ENCODE data around the gene SLC39A11.
"Not testable (repeated sequence)": the region's sequence is repeated elsewhere in the genome, so short reads cannot be mapped to it uniquely, and the experiment has no call there.

SLC39A11 gene

DNA sequence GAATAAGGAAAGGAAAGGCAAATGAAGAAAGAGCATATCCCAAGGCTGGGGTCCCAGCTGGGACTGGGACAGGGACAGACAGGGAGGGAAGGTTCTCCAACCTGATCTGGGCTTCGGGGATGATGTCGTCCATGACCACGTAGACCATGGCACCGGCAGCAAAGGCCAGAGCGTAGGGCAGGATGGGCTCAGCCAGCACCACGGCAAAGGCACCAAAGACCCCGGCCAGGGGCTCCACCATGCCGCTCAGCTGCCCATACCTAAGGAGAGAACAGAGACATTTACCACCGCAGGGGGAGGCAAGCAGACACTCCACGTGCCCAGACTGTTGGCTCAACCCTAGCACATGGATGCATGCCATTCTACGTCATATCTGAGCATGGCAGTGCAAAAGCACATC is 443.8 kb downstream of the SLC39A11 start:
- Histone ChIP-seq H3K36me3 (ENCODE audit: control insufficient read depth, insufficient read depth, low read length) (no peaks in the 10 kb centered on the region), H3K4me1 (ENCODE audit: control insufficient read depth, insufficient read depth, low read length) (no peaks in the 10 kb centered on the region), H3K27me3 (ENCODE audit: control insufficient read depth, insufficient read depth, low read length) (no peaks in the 10 kb centered on the region), H3K9ac (ENCODE audit: low read depth, low read length) (no peak overlapping the region), H3K4me3 (ENCODE audit: low read depth, low read length) (no peak overlapping the region), H3K27ac (ENCODE audit: low read depth, low read length) (no peak overlapping the region), H3K9me3 (ENCODE audit: control insufficient read depth, insufficient read depth, low read length) (no peaks in the 10 kb centered on the region)

DNA sequence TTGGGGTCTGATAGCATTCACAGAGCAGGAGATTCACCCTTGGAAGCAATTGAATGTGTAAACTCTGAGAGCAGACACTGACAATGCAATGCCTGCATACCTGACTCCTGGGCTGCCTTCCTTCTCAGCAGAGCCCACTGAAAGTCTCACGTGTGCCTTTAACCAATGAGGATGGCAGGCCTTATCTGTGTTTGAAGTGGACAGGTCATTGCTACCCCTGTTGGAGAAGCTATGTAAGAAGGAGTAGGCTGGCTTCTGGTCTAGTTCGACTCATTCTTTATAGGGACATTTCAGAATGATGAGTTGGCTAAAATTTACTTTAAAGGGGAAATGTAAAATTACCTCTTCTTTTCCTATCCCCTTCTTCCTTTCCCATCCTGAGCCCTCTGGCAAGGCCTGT is 446.3 kb downstream of the SLC39A11 start:
- H3K27me3 ChIP-seq (ENCODE audit: control insufficient read depth, insufficient read depth, low read length), result no peaks in the 10 kb centered on the region

DNA sequence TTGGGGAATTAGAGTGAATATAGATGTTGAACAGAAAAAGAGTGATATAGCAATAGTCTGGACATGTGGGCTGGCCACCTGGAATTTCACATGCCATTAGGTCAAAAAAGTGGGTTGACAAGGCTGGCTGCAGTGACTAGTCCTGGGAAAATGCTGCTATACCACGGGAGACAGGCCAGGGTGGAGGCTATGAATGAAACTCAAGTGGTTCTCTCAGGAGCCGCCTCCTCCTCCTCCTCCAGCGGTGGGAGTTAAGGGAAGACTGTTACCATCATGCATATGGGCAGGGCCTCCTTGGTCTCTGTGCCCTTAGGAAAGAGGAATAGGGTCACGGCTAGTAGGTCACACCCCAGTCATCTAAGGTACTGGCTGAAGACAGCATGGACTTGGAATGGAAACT is 448.0 kb downstream of the SLC39A11 start:
- H3K27me3 ChIP-seq (ENCODE audit: control insufficient read depth, insufficient read depth, low read length), result no peaks in the 10 kb centered on the region
- no peaks in the 10 kb centered on the region for H3K4me1 ChIP-seq (ENCODE audit: control insufficient read depth, insufficient read depth, low read length)
- H3K9me3 ChIP-seq (ENCODE audit: control insufficient read depth, insufficient read depth, low read length), result no peaks in the 10 kb centered on the region
- H3K9ac ChIP-seq (ENCODE audit: low read depth, low read length), result no peak overlapping the region
- H3K4me3 ChIP-seq (ENCODE audit: low read depth, low read length), result no peak overlapping the region
- no peaks in the 10 kb centered on the region for H3K36me3 ChIP-seq (ENCODE audit: control insufficient read depth, insufficient read depth, low read length)
- H3K27ac ChIP-seq (ENCODE audit: low read depth, low read length), result no peak overlapping the region

More for the DNA sequence above, 446.3 kb downstream of the SLC39A11 start:
- H3K9ac ChIP-seq (ENCODE audit: low read depth, low read length), result no peak overlapping the region
- H3K9me3 ChIP-seq (ENCODE audit: control insufficient read depth, insufficient read depth, low read length), result no peaks in the 10 kb centered on the region
- H3K4me3 ChIP-seq (ENCODE audit: low read depth, low read length), result no peak overlapping the region
- H3K27ac ChIP-seq (ENCODE audit: low read depth, low read length), result no peak overlapping the region
- no peaks in the 10 kb centered on the region for H3K4me1 ChIP-seq (ENCODE audit: control insufficient read depth, insufficient read depth, low read length)
- H3K36me3 ChIP-seq (ENCODE audit: control insufficient read depth, insufficient read depth, low read length), result no peaks in the 10 kb centered on the region

DNA sequence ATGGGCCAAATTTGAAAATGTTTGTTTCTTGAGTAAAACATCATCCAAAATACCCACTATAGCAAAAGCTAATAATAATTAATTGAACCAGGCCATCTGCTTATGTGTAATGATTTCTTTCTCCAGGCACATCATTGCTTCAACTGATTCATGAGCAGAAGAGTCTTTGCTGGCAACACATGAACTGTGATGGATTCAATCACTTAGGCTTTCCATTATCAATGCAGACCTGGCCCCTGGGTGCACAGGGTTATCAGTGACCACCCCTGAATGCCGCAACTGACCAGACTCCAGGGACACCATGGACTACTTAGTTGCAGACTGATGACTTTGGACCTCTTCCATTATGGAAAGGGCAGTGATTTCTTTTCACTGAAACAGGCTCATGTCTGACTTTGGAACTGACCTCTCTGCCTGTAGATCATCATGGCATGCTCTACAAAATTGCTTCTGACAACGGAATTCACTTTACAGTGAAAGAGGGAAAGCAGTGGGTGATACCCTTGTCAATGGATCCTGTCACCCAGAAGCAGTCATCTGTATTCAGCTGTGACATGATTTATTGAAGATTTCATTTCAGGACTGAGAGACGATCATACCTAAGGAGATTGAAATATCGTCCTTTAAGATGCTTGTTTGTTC is 448.8 kb downstream of the SLC39A11 start:
- H3K4me3 ChIP-seq (ENCODE audit: low read depth, low read length), result no peak overlapping the region
- no peaks in the 10 kb centered on the region for H3K36me3 ChIP-seq (ENCODE audit: control insufficient read depth, insufficient read depth, low read length)
- H3K27me3 ChIP-seq (ENCODE audit: control insufficient read depth, insufficient read depth, low read length), result no peaks in the 10 kb centered on the region
- no peaks in the 10 kb centered on the region for H3K9me3 ChIP-seq (ENCODE audit: control insufficient read depth, insufficient read depth, low read length)
- H3K27ac ChIP-seq (ENCODE audit: low read depth, low read length), result no peak overlapping the region
- H3K4me1 ChIP-seq (ENCODE audit: control insufficient read depth, insufficient read depth, low read length), result no peaks in the 10 kb centered on the region
- H3K9ac ChIP-seq (ENCODE audit: low read depth, low read length), result no peak overlapping the region

DNA sequence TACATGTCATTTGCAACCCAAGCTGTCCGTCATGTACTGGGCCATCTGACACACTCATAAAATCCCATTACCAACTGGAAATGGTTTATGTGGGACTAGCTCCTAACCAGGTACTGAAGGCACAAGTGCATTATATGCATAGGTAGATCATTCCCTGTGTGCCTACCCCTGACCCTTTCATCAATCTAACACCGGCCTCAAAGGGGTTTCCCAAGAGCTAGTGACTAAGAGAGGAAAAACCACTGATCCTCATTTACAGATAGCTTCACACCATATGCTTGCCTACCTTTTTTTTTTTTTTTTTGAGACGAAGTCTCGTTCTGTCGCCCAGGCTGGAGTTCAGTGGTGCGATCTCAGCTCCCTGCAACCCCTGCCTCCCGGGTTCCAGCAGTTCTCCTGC is 449.8 kb downstream of the SLC39A11 start:
- Histone ChIP-seq H3K9me3 (ENCODE audit: control insufficient read depth, insufficient read depth, low read length) (no peaks in the 10 kb centered on the region), H3K36me3 (ENCODE audit: control insufficient read depth, insufficient read depth, low read length) (no peaks in the 10 kb centered on the region), H3K4me3 (ENCODE audit: low read depth, low read length) (no peak overlapping the region), H3K27me3 (ENCODE audit: control insufficient read depth, insufficient read depth, low read length) (no peaks in the 10 kb centered on the region), H3K27ac (ENCODE audit: low read depth, low read length) (no peak overlapping the region), H3K9ac (ENCODE audit: low read depth, low read length) (no peak overlapping the region), H3K4me1 (ENCODE audit: control insufficient read depth, insufficient read depth, low read length) (no peaks in the 10 kb centered on the region)

DNA sequence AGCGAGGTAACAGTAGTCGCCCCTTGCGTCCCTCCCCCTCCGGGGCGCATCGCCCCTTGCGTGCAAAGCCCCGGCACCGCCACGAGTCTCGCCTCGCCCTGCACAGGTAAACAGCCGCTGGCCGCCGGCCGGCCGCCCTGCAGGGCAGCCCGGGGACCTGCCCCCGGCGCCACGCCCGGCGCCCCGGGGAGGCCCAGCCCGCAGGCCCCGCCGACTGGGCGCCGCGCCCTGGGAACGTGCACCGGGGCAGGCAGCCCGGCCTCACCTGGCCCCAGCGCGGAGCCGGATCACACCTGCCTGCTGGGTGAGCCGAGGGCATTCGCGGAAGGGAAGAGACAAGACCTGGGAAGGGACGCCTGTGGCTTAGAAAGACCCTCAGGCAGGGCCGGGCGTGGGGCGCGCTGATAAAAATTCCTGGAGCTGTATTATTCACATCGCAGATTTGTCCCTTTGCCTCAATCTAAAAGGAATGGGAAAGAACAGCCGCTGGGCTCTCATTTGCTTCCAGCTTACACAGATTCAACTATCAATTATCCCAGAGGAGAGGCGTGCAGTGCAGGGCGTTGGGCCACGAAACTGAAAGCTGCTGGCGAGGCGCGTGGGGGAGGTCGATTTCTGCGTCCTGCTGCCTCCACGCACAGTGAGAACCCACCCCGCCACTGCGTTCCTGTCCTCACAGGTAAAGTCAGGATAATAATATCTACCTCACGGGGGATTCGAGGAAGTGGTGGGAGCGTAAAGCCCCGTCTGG is 451.9 kb downstream of the SLC39A11 start:
- H3K27ac ChIP-seq (ENCODE audit: low read depth, low read length), result no peak overlapping the region
- no peak overlapping the region for H3K4me3 ChIP-seq (ENCODE audit: low read depth, low read length)

DNA sequence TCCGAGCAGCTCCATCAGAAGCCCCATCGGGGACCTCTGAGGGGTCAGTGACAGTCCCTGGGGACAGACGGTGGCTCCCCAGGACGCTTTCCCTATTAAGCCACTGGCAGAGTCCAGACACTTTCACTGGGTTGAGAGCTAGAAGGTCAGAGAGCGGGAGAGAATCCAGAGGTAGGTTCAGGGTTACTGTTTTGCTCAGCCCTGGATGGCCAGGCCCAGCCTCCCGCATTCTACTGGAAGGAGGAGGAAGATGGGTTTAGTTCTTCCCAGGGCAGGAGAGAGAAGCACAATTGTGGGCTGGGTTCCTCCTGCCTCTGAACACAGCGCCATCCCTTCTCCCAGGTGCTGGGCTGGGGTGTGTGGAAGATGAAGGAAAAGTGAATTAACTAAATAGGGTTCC is 452.8 kb downstream of the SLC39A11 start:
- Histone ChIP-seq H3K9ac (ENCODE audit: low read depth, low read length) (no peak overlapping the region), H3K4me3 (ENCODE audit: low read depth, low read length) (no peak overlapping the region), H3K27me3 (ENCODE audit: control insufficient read depth, insufficient read depth, low read length) (no peaks in the 10 kb centered on the region), H3K36me3 (ENCODE audit: control insufficient read depth, insufficient read depth, low read length) (no peaks in the 10 kb centered on the region), H3K27ac (ENCODE audit: low read depth, low read length) (no peak overlapping the region), H3K4me1 (ENCODE audit: control insufficient read depth, insufficient read depth, low read length) (no peaks in the 10 kb centered on the region), H3K9me3 (ENCODE audit: control insufficient read depth, insufficient read depth, low read length) (no peaks in the 10 kb centered on the region)

More for the DNA sequence above, 451.9 kb downstream of the SLC39A11 start:
- H3K36me3 ChIP-seq (ENCODE audit: control insufficient read depth, insufficient read depth, low read length), result no peaks in the 10 kb centered on the region
- H3K9ac ChIP-seq (ENCODE audit: low read depth, low read length), result no peak overlapping the region
- no peaks in the 10 kb centered on the region for H3K4me1 ChIP-seq (ENCODE audit: control insufficient read depth, insufficient read depth, low read length)
- H3K9me3 ChIP-seq (ENCODE audit: control insufficient read depth, insufficient read depth, low read length), result no peaks in the 10 kb centered on the region
- H3K27me3 ChIP-seq (ENCODE audit: control insufficient read depth, insufficient read depth, low read length), result no peaks in the 10 kb centered on the region

DNA sequence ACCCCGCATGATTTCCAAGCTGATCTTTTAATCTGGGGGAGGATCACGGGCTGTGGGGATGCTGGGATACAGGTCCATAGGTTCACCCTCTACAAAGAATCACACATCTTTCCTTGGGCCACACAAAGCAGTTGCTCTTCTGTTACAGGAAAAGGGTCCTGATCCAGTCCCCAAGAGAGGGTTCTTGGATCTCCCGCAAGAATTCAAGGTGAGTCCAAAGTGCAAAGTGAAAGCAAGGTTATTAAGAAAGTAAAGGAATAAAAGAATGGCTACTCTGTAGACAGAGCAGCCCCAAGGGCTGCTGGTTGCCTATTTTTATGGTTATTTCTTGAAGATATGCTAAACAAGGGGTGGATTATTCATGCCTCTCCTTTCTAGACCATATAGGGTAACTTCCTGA is 453.6 kb downstream of the SLC39A11 start:
- H3K4me3 ChIP-seq (ENCODE audit: low read depth, low read length); H3K27ac ChIP-seq (ENCODE audit: low read depth, low read length); H3K9ac ChIP-seq (ENCODE audit: low read depth, low read length); H3K36me3 ChIP-seq (ENCODE audit: control insufficient read depth, insufficient read depth, low read length); H3K4me1 ChIP-seq (ENCODE audit: control insufficient read depth, insufficient read depth, low read length); H3K27me3 ChIP-seq (ENCODE audit: control insufficient read depth, insufficient read depth, low read length); H3K9me3 ChIP-seq (ENCODE audit: control insufficient read depth, insufficient read depth, low read length): not testable (repeated sequence)

DNA sequence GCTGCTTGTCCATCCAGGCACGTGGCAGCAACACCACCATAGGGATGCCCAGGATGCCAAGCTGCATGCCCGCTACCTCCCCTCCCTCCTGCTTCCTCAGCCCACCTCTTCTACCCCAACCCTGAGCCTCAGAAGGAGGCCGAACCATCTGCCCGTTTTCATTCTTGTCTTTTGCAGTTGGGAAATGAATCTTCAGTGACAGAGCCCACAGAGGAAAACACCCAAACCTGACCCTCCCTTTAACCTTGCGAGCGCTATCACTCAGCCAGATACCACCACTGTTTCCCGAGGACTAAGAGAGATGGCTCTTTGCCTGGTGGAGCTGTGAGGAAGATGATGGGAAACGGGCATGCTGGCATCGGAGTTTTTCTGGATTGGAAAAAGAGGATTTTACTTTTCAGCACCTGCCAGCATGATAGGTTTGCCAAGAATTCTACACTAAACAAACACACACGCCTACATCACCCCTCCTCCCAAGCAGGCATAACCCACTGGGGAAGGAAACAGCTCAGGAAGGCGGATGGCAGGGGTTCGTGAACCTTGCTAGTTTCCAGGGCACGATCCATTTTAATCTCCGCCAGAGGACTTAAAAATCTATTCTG is 457.4 kb downstream of the SLC39A11 start:
- Histone ChIP-seq H3K9ac (ENCODE audit: low read depth, low read length) (no peak overlapping the region), H3K27ac (ENCODE audit: low read depth, low read length) (no peak overlapping the region), H3K4me1 (ENCODE audit: control insufficient read depth, insufficient read depth, low read length) (no peaks in the 10 kb centered on the region), H3K9me3 (ENCODE audit: control insufficient read depth, insufficient read depth, low read length) (no peaks in the 10 kb centered on the region), H3K36me3 (ENCODE audit: control insufficient read depth, insufficient read depth, low read length) (no peaks in the 10 kb centered on the region), H3K4me3 (ENCODE audit: low read depth, low read length) (no peak overlapping the region), H3K27me3 (ENCODE audit: control insufficient read depth, insufficient read depth, low read length) (no peaks in the 10 kb centered on the region)

DNA sequence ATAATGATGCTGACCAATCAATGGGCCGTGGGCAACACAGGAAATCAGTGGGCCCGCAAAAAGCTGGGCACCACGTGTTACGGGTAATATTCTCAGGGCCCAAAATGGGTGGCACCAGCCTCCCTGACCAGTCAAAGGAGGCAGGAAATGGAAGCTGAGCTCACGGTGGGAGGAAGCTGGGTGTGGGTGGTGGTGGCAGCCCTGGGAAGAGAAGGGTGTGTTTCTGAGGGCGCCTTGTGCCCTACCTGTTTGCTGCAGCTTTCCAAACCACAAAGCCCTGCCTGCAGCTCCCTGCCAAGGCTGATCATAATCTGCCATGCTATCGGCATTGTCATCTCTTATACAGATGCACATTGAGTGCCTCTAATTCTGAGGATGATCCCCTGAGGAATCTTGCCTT is 457.9 kb downstream of the SLC39A11 start:
- no peak overlapping the region for H3K4me3 ChIP-seq (ENCODE audit: low read depth, low read length)
- no peak overlapping the region for H3K9ac ChIP-seq (ENCODE audit: low read depth, low read length)
- H3K36me3 ChIP-seq (ENCODE audit: control insufficient read depth, insufficient read depth, low read length), result no peaks in the 10 kb centered on the region
- no peaks in the 10 kb centered on the region for H3K4me1 ChIP-seq (ENCODE audit: control insufficient read depth, insufficient read depth, low read length)
- H3K27ac ChIP-seq (ENCODE audit: low read depth, low read length), result no peak overlapping the region
- no peaks in the 10 kb centered on the region for H3K27me3 ChIP-seq (ENCODE audit: control insufficient read depth, insufficient read depth, low read length)
- H3K9me3 ChIP-seq (ENCODE audit: control insufficient read depth, insufficient read depth, low read length), result no peaks in the 10 kb centered on the region

DNA sequence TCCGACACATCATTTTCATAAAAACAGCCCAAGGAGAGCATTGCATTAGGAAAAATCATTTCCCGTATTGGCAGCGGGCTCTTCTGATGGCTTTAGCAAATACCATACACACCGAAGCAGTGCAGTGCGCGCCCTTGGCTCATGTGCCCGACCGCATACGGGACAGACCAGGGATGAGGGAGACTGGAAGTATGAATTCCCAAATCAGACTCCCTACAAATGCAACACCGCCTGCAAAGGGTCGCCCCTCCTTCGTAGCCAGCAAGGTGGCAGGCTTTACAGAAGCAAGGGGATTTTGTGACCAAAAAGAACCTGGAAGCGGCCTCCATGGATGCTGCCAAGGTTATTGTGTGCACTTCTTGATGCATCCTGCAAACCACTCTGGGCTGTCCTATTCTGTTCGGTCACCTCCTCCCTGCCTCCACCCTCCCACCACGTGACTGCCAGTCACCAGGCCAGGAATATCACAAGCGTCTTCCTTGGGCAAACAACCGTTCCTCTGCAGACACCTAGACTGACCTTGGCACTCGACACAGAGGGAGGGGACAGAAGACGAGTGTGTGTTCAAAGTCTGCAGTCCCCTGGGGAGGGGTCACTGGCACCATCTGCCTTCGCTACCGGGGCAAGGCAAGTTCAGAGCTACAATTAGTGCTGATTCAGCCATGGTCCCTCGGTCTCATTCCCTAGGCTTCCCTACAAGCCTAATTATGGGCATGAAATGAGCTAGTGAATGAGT is 460.4 kb downstream of the SLC39A11 start:
- no peaks in the 10 kb centered on the region for H3K36me3 ChIP-seq (ENCODE audit: control insufficient read depth, insufficient read depth, low read length)
- H3K27me3 ChIP-seq (ENCODE audit: control insufficient read depth, insufficient read depth, low read length), result no peaks in the 10 kb centered on the region
- no peak overlapping the region for H3K9ac ChIP-seq (ENCODE audit: low read depth, low read length)
- H3K4me1 ChIP-seq (ENCODE audit: control insufficient read depth, insufficient read depth, low read length), result no peaks in the 10 kb centered on the region
- no peak overlapping the region for H3K27ac ChIP-seq (ENCODE audit: low read depth, low read length)
- H3K9me3 ChIP-seq (ENCODE audit: control insufficient read depth, insufficient read depth, low read length), result no peaks in the 10 kb centered on the region
- H3K4me3 ChIP-seq (ENCODE audit: low read depth, low read length), result no peak overlapping the region

Measured in HUES48 (cell line).